Measurements from ENCODE around the gene GNAS.
A peak's percentile ranks its signal among the peaks of the same experiment; 100 is the strongest.

GNAS gene

GRCh38 chr20:58882704-58883089 lies 30.2 kb downstream of the GNAS start:
- TF ChIP-seq CTCF (IDR thresholded peaks at IDR 0.05; ENCODE audit: low read depth, low read length, missing control alignments): no peak
- DNase-seq (ENCODE audit: extremely low read depth, low read depth): no peak
- H3K4me3 ChIP-seq (replicated peaks; ENCODE audit: low read depth, low read length): no peak overlapping the region

- TF ChIP-seq CTCF (IDR thresholded peaks at IDR 0.05; ENCODE audit: low read depth, low read length, missing control alignments): no peak
- DNase-seq (ENCODE audit: extremely low read depth, low read depth): no peak
- H3K4me3 ChIP-seq (replicated peaks; ENCODE audit: low read depth, low read length): no peak overlapping the region
These were observed 30.8 kb downstream of the GNAS start for GRCh38 chr20:58883241-58883691.

- H3K4me3 ChIP-seq (replicated peaks; ENCODE audit: low read depth, low read length): no peak overlapping the region
- DNase-seq (ENCODE audit: extremely low read depth, low read depth): no peak
These were observed 32.5 kb downstream of the GNAS start for GRCh38 chr20:58884966-58885365.

GRCh38 chr20:58886546-58886945 lies 34.0 kb downstream of the GNAS start:
- TF ChIP-seq CTCF (IDR thresholded peaks at IDR 0.05; ENCODE audit: low read depth, low read length, missing control alignments): no peak
- H3K4me3 ChIP-seq (replicated peaks; ENCODE audit: low read depth, low read length): no peak overlapping the region
- no peak for DNase-seq (ENCODE audit: extremely low read depth, low read depth)

More at GRCh38 chr20:58884966-58885365, 32.5 kb downstream of the GNAS start:
- no peak for TF ChIP-seq CTCF (IDR thresholded peaks at IDR 0.05; ENCODE audit: low read depth, low read length, missing control alignments)

GRCh38 chr20:58888103-58888502 lies 35.6 kb downstream of the GNAS start:
- peak overlapping the region; percentile 72 for H3K4me3 ChIP-seq (replicated peaks; ENCODE audit: low read depth, low read length)
- no peak for DNase-seq (ENCODE audit: extremely low read depth, low read depth)
- no peak for TF ChIP-seq CTCF (IDR thresholded peaks at IDR 0.05; ENCODE audit: low read depth, low read length, missing control alignments)

GRCh38 chr20:58888521-58889333 lies 36.2 kb downstream of the GNAS start:
- TF ChIP-seq CTCF (IDR thresholded peaks at IDR 0.05; ENCODE audit: low read depth, low read length, missing control alignments): no peak
- no peak for DNase-seq (ENCODE audit: extremely low read depth, low read depth)
- H3K4me3 ChIP-seq (replicated peaks; ENCODE audit: low read depth, low read length): peak overlapping the region; percentile 72
